Measurements from ENCODE around the gene DMTF1.

The DMTF1 gene

DNA sequence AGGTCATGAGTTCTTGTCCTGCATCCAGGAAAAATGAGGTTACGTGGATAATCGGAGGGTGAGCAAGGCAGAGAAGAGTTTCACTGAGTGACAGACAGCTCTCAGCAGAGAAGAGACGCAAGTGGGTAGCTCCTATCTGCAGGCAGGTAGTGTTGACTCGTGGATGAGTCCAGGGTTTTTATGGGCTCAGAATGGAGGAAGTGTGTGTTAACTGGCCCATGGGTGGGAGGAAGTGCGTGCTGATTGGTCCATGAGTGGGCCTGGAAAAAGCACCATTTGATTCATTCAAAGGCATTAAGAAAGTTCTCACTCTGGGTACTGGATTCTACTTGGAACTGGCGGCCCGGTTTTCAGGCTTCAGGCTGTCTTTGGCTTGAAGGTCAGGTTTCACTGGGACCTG lies 4.8 kb upstream of the DMTF1 start:
- DNase-seq (ENCODE audit: low read depth): no peak

DNA sequence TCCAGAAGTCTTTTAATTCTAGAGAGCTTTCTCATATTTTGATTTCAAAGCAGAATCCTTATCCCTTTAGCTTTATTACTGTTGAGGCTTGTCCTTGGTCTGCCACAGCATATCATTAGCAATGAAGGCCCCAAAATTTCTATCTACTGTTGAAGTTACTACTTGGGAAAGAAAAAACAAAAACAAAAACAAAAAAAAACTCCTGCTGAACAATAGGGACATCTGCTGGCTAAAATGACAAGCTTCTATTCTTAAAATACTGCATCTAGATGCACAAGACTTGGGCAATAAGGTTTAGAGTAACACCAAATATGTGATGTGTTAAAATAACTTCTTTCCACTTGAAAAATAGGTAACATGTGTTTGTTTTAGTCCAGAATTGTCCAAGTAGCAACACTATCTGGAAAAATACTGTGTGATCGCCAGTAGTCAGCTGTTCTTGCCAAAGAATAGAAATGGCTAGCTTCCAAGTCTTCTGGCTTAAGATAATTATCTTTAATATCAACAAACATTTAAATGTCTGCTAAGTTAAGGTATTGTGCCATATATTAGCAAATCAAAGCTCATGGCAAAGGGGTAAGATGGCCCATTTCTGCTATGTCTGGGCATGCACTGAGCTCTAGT lies 3.8 kb upstream of the DMTF1 start:
- DNase-seq (ENCODE audit: low read depth): no peak

DNA sequence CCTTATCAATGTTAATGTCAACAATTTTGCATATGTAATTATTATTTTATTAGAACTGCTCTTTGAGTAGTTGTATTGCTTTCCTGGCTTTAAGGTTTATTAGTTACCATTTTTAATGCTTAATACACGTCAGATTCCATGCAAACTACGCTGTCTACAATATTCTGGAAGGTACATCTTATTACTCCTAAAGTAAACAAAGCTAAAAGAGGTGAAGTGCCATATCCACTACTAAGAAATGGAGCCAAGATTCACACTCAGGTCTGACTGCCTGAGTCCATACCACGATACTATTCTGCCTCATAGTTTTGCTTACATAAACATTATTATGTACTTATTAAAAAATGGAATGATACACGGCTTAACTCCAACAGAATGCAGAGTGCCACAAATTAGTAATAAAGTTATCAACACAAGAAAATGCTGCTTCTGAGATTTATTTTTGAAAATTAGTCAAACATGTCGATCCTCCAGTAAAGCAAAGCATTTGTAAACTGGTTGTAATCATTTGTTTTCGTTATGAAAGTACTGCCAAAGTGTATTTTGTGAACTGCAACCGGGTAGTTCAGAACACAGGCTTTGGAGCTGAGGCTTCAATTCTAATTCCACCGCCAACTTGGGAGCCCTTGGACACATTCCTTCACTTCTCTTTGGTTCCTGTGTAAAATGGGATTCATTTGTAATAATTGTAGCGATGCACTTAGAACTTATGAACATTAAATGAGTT lies 1.1 kb upstream of the DMTF1 start:
- DNase-seq (ENCODE audit: low read depth): no peak

DNA sequence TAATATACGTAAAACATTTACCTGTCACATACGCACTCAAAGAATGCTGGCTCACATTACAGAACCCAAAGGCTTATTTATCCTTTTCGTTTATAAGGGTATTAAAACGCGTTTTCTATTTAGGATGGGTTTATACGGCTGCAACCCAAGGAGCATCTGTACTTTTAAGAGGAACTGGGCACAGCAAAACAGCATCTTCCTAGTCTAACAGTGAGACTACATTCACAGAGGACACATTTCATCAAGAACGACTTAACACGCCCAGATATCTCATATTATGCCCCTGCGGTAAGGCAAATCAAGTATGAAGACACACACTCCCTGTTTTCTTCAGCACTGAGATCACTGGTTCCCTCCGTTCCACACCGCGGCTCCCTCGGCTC lies 533 bp upstream of the DMTF1 start:
- DNase-seq (ENCODE audit: low read depth): no peak

DNA sequence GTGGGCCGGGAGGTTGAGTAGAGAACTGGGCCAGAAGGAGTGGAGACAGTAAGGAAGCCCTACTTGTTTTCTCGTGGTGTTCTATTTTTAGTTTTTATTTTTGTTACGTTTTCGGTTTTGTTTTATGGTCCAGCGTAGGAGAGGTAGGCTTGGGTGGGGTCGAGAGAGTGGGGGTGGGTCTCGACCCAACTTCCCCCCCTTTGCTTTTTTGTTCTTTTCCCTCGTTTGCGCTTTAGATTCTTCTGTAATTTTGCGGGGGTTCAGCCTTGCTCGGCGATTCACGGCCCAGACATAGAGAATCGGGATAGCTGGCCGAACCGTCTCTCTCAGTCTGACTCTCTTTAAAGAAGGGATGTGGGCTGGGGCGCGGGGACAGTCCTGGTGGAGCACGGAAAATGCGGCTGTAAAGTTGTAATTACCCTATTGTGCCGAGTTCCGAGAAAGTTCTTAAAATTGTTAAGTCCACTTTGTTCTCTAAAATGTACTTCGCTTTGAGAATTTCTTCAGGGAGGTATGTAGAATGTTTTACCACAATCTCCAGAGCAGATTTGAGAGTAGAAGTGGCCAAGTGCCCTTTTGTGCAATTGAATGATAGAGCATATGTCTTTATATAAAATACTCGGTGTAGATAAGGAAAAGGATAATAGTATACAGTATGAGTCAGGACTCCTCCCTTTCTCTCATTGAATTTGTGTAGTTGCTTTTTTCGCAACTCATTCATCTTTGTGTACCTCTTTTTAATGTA lies 816 bp downstream of the DMTF1 start:
- DNase-seq (ENCODE audit: low read depth): no peak

DNA sequence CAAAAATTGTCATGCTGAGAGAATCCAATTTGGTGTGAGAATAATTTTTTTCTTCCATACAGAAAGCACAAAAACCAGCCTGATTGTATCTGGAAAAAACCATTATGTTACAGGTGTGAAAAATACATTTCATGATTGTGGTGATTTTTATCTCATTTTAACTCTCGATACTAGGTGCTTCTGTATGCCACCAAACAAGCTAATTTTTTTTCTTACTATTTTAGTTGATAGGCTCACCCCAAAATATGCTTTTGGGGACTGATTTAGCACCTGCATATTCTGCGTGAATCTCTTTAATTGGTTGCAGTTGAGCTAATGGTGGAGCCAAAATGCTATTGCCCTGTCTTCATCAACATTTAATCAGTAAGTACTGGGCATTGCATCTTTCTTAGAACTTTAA lies 1.9 kb downstream of the DMTF1 start:
- DNase-seq (ENCODE audit: low read depth): no peak

DNA sequence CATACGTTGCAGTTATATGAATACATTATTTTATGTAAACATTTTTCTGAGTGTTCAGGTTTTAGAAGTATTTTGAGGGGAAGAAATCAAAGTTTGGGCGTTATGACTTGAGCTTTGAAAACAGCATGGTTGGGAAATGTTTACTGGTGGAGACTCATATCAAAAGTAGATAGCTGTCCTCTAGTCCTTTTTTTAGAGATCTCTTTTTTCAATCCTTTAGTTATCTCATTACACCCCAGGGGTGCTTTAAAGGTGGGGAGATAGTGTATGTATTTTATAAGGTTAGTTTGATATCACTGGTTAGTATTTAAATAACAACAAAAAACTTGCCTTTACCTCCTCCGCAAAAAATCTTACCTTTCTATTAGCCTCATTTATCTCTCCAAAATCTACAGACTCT lies 2.3 kb downstream of the DMTF1 start:
- DNase-seq (ENCODE audit: low read depth): no peak

DNA sequence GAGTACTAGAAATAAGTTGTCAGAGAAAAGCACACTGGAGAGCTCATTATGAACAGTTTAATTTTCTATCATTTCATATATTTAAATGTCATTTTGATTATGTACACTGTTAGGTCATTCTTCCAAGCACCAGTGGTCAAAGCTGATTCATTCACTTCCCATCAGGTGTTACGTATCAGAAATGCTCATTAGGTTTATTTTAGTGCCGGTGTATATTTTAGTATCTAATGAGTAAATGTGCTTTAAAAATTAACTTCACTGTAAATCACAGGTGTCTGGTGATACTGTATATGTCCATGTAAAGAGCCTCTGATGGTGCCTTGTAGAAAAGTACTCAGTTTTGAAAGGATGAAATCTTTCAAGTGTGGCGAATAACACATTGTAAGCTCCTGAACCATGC lies 3.5 kb downstream of the DMTF1 start:
- no peak for DNase-seq (ENCODE audit: low read depth)

DNA sequence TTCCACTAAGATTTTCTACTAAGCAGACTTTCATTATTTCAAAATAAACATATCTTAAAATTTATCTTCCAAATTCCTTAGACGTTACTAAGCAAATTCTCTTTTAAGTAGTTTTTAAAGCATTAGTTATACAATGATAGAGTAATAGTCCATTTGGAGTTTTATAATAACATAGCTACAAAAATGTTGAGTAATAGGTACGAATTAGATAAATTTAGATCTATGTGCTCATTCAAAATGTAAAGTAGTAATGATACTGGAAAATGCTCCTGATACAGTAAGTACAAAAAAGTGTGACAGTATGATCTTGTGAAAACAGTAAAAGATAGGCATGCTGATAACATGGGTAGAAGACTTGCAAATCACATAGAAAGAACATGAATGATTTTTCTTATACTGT lies 4.5 kb downstream of the DMTF1 start:
- DNase-seq (ENCODE audit: low read depth): no peak

DNA sequence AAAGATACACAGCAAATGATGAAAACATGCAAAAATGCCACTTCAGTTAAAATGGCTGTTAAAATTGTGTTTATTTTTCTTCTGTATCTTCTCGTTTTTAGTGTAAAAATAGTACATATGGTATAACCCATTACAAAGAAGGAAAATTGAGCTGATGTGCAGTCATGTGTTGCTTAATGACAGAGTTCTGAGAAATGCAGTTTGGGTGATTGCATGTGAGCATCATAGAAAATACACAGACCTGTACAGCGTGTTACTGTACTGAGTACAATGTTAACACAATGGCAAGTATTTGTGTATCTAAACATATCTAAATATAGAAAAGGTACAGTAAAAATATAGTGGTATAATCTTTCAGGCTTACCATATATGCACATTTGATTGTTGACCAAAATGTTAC lies 7.3 kb downstream of the DMTF1 start:
- no peak for DNase-seq (ENCODE audit: low read depth)

DNA sequence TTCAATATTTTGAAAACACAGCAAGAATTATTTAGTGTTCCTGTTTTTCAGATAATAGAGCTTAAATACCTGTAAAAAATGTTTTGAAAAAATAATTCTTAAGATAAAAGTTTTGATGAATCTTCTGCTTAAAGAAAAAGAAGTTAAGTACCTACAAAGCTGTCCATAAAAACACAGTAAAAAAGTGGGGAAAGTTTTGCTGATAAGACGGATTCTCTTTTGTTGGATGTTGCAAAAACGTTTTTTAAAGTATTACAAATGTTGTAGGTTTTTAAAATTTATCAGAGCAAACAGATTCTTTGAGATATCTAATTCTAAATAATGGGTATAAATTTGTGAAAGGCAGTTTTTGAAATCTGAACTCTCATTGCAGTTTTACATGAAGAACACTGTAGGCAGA lies 12.2 kb downstream of the DMTF1 start:
- DNase-seq (ENCODE audit: low read depth): no peak

DNA sequence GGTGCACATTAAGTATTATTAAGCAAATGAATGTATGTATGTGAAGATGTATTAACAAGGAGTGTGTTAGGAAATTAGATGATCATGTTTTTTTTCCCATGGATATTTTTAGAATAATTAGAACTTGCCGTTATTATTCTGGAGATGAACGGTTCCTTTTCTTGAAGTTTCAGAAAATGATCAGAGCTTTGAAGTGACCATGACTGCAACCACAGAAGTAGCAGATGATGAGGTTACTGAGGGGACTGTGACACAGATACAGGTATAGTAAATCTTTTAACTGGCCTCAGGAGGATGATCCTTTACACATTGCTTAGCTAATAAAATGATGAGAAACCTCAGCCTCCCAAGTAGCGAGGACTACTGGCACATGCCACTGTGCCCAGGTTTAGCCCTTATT lies 18.6 kb downstream of the DMTF1 start:
- no peak for DNase-seq (ENCODE audit: low read depth)

DNA sequence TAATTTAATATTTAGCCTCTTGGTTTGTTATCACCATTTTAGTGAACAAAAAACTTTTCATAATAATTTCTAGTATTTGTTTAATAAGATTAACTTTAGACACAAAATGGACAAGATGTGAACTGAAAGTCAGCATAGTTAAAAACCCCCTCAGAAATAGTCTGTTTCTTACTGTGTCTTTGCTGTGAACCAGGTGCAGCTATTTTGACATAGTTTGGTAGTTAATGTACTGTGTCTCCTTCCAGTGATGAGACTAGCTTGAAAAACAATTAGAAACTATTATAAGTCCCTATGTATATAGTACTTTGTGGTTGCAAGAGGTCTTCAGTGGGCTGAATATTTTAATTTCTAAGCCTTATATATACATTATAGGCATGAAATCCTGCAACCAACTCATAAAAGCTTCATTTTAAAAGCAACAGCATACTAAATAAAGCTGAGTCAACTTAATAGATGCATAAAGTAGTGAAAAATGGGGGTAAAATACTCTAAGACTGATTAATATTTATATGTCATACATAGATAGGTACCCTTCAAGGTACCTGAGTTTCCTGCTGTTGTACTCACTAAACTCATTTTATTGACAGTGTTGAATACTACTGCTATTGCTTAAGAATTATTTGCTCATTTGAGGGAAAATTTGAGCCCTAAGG lies 19.2 kb downstream of the DMTF1 start:
- DNase-seq (ENCODE audit: low read depth): no peak

DNA sequence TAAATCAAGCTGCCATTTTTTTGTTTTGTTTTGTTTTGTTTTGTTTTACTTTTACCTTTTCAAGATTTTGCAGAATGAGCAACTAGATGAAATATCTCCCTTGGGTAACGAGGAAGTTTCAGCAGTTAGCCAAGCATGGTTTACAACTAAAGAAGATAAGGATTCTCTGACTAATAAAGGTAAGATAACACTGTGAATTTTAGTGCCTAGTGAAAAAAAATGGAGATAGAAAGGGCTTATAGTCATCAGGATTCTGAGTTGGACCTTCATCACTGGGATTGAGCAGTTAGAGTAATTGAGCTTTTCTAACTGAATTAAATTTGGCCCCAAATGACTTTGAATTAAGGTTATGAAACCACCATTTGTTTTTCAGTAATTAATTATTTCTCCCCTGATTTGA lies 21.2 kb downstream of the DMTF1 start:
- DNase-seq (ENCODE audit: low read depth): no peak

DNA sequence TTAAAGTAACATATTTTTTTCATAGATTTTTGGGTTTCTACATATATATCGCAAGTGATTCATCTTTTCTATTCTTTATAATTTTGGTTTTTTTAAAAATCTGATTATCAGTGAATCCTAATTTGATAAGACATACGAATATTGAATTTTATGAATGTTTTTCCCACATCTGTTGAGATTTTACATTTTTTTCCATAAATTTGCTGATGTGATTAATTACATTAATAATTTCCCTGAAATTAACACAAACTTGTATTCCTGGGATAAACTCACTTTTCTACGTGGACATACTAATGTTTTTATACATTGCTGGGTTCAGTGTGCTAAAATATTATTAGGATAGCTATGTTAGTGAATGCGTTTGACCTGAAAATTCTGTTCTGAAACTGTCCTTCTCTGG lies 26.1 kb downstream of the DMTF1 start:
- no peak for DNase-seq (ENCODE audit: low read depth)

DNA sequence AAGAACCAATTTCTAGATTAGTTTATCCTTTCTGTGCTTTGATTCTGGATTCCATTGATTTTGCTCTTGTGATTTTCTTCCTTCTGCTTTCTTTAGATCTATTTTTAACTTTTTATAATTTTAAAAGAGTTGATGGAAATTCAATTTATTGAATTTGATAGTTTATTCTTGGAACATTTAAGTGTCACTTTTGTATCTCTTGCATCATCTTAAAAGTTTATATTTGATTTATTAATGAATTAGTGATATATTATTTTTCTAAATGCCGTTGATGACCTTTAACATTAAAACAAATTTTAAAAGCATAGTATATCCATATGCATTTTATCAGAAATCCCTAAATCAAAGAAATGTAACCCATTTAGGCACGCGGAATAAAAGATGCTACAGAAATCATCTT lies 26.9 kb downstream of the DMTF1 start:
- no peak for DNase-seq (ENCODE audit: low read depth)

DNA sequence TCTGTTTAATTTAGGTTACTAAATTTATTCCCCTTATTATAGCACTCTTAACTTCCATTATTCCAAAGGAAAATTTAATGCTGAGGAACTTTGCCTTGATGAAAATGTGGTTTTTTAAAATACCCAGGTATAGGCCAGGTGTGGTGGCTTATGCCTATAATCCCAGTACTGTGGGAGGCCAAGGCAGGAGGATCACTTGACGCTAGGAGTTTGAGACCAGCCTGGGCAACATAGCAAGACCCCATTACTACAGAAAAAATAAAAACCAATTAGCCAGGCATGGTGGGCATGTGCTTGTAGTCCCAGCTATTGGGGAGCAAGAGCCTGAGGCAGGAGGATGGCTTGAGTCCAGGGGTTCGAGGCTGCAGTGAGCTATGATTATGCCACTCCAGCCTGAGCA lies 34.9 kb downstream of the DMTF1 start:
- no peak for DNase-seq (ENCODE audit: low read depth)

DNA sequence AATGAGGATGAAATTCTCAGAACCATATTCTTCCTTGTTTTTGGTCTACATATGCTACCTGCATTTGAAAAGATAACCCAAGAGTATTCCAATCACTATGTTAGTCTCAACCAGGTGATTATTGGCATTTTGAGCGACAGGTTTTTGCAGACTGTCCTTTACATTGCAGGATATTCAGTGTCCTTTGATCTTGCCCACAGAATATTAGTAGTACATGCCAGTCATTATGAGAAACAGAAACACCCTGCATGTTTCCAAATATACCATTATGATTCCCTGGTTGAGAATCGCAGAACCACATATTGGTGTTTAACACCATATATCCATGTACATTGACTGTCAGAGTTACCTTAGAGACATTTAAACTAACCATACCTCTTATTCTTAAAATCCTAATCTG lies 36.7 kb downstream of the DMTF1 start:
- no peak for DNase-seq (ENCODE audit: low read depth)

DNA sequence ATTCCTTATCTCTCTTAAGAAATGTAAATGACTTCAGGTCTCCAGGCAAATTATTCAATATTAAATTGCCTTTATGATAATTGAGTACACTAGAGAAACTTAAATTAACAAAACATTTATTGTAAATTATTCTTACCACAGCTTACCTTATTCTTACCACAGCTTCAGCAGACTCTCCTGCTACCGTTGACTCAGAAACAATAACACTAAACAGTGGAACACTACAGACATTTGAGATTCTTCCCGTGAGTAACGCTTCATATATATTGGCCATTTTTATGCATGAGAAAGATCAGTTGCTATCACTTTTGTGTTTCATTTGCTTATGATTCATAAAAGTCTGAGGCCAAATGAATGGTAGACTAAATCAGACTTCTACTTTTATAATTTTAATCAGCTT lies 38.5 kb downstream of the DMTF1 start:
- no peak for DNase-seq (ENCODE audit: low read depth)

DNA sequence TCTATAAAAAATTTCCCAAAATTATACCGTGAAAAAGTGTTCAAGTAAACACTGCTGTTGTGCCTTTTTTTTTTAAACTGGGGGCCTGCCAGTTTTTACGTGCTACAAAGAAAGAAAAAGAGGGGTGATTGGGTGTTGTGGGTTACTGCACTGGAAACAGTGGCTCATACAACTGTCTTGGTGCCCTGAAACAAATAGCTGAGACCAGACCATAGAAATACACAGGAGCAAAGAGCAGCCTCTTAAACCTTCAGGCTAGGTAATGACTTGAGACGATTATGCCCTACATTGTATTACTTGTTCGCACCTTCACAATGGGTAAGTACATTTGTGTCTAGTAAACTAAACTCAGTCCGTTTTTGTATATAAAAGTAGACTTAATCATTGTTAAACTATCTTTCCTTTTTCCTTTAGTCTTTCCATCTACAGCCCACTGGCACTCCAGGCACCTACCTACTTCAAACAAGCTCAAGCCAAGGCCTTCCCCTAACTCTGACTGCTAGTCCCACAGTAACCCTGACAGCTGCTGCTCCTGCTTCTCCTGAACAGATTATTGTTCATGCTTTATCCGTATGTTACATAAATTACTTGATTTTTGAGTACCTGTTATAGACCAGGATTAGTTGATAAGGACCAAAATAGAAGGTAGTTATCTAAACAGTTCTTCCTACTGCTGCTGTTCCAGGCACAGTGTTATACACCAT lies 40.7 kb downstream of the DMTF1 start:
- no peak for DNase-seq (ENCODE audit: low read depth)

DNA sequence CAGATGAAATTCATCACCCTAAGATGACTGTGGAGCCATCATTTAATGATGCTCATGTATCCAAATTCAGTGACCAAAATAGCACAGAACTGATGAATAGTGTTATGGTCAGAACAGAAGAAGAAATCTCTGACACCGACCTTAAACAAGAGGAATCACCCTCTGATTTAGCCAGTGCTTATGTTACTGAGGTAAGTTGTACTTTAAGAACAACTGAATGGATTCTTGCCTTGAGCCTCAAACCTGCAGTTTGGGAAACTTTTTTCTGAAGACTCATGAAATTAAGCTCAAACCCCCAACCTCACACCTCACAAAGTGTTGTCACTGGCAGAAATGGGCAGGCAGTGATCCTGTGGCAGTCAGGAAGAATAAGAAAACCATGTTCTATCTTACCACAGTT lies 41.7 kb downstream of the DMTF1 start:
- DNase-seq (ENCODE audit: low read depth): no peak

DNA sequence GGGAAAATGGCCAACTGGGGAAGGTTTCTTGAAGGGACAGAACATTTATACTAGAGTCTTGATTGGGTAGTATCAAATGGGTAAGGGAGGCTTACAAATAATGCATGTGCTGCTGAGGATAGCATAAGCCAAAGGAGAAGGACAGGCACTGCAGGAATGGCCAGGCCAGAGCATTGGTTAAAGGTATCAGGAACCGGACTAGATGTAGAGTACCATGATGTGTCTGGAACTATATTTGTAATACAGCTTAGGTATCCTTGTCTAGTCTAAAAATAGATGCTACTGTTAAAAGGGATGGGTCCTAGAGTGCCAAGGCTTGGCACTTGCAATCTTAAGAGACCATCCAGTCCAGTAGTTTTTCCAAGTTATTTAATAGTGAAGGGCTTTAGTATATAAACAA lies 47.0 kb downstream of the DMTF1 start:
- no peak for DNase-seq (ENCODE audit: low read depth)
